OCI-LY1 (cell line): ENCODE measurements around the gene LBHD2.
A peak's percentile ranks its signal among the peaks of the same experiment; 100 is the strongest.

ENCODE experiments used
- H2AFZ ChIP-seq: fragments of 200-600 bp; sonication (generic), shearing (Covaris generic); 2 replicates; pipeline ENCODE4 v1.6.0; 2014; ENCODE audit warnings: antibody characterized with exemption, mild to moderate bottlenecking, low read length
- H3F3A ChIP-seq: fragments of 200-600 bp; sonication (generic), shearing (Covaris generic); 2 replicates; pipeline ENCODE4 v1.6.0; 2014; ENCODE audit warnings: mild to moderate bottlenecking, antibody characterized with exemption, low read length, moderate library complexity; ENCODE audit not compliant: insufficient read depth
- H3K27ac ChIP-seq: fragments of 200-600 bp; sonication (generic); 2 replicates; pipeline ENCODE4 v1.5.1; 2014; ENCODE audit warnings: low read length, mixed run types, mild to moderate bottlenecking, low read depth; ENCODE audit not compliant: poor library complexity, severe bottlenecking
- H3K27me3 ChIP-seq: fragments of 200-600 bp; sonication (generic); 2 replicates; pipeline ENCODE4 v1.6.0; 2014; ENCODE audit warnings: antibody characterized with exemption, mild to moderate bottlenecking, low read length, moderate library complexity; ENCODE audit not compliant: insufficient read depth
- H3K36me3 ChIP-seq: fragments of 200-600 bp; sonication (generic); 2 replicates; pipeline ENCODE4 v1.6.1; 2014; ENCODE audit warnings: mild to moderate bottlenecking, antibody characterized with exemption, low read length, moderate library complexity, mixed read lengths; ENCODE audit not compliant: insufficient read depth
- H3K4me1 ChIP-seq: fragments of 200-600 bp; sonication (generic); 2 replicates; pipeline ENCODE4 v1.5.1; 2014; ENCODE audit warnings: mild to moderate bottlenecking, low read length, moderate library complexity; ENCODE audit not compliant: insufficient read depth, severe bottlenecking
- H3K4me2 ChIP-seq: fragments of 200-600 bp; sonication (generic), shearing (Covaris generic); 2 replicates; pipeline ENCODE4 v1.6.1; 2014; ENCODE audit warnings: low read length
- H3K4me3 ChIP-seq: fragments of 200-600 bp; sonication (generic); 2 replicates; pipeline ENCODE4 v1.5.1; 2014; ENCODE audit warnings: low read length, low read depth, mild to moderate bottlenecking, mixed read lengths; ENCODE audit not compliant: poor library complexity, severe bottlenecking
- H3K79me2 ChIP-seq: fragments of 200-600 bp; shearing (Covaris generic); 2 replicates; pipeline ENCODE4 v1.6.1; 2016; ENCODE audit warnings: mixed run types, low read length, mixed read lengths; ENCODE audit not compliant: insufficient read depth
- H3K9ac ChIP-seq: fragments of 200-600 bp; sonication (generic), shearing (Covaris generic); 2 replicates; pipeline ENCODE4 v1.6.1; 2014; ENCODE audit warnings: mild to moderate bottlenecking, low read length, mixed read lengths
- H3K9me2 ChIP-seq: fragments of 200-600 bp; sonication (generic), shearing (Covaris generic); 2 replicates; pipeline ENCODE4 v1.6.1; 2014; ENCODE audit warnings: low read depth, mild to moderate bottlenecking, low read length, mixed read lengths
- H3K9me3 ChIP-seq: fragments of 200-600 bp; shearing (Covaris generic); 2 replicates; pipeline ENCODE4 v1.6.1; 2014; ENCODE audit warnings: low read length, mixed read lengths
- H4K20me1 ChIP-seq: fragments of 200-600 bp; sonication (generic), shearing (Covaris generic); 2 replicates; pipeline ENCODE4 v1.6.0; 2016; ENCODE audit warnings: mild to moderate bottlenecking, low read length; ENCODE audit not compliant: insufficient read depth
- CTCF ChIP-seq: fragments of 200-600 bp; sonication (generic), shearing (Covaris generic); IDR thresholded peaks from 2 replicates; pipeline ENCODE4 v1.5.1; 2017; ENCODE audit warnings: mild to moderate bottlenecking, antibody characterized with exemption, low read length, moderate library complexity, mixed read lengths
- EZH2 ChIP-seq: fragments of 200-600 bp; sonication (generic), shearing (Covaris generic); IDR thresholded peaks from 2 replicates; pipeline ENCODE4 v1.8.0; 2017; ENCODE audit warnings: borderline replicate concordance, mixed run types, mild to moderate bottlenecking, antibody characterized with exemption, low read length, moderate library complexity, mixed read lengths

The LBHD2 gene

GRCh38 chr14:103123634-103124500, 39.9 kb downstream of the LBHD2 start:
- H3K36me3 ChIP-seq, result no peaks in the 10 kb centered on the region
- no peaks in the 10 kb centered on the region for H3F3A ChIP-seq
- no peaks in the 10 kb centered on the region for H4K20me1 ChIP-seq
- no peak overlapping the region for H3K9ac ChIP-seq
- H2AFZ ChIP-seq, result no peak overlapping the region
- no peaks in the 10 kb centered on the region for H3K9me3 ChIP-seq
- H3K4me3 ChIP-seq, result no peak overlapping the region
- peaks cover 11% of the 10 kb centered on the region for H3K4me1 ChIP-seq
- H3K4me2 ChIP-seq, result no peak overlapping the region
- H3K27ac ChIP-seq, result no peak overlapping the region
- H3K9me2 ChIP-seq, result no peaks in the 10 kb centered on the region
- peaks cover 8% of the 10 kb centered on the region for H3K27me3 ChIP-seq
- H3K79me2 ChIP-seq, result no peaks in the 10 kb centered on the region
- peak; percentile 43 for TF ChIP-seq CTCF
- TF ChIP-seq EZH2, result no peak

GRCh38 chr14:103124501-103125001, 40.5 kb downstream of the LBHD2 start:
- no peaks in the 10 kb centered on the region for H3K9me3 ChIP-seq
- H2AFZ ChIP-seq, result no peak overlapping the region
- peaks cover 11% of the 10 kb centered on the region for H3K4me1 ChIP-seq
- no peaks in the 10 kb centered on the region for H3K79me2 ChIP-seq
- H3K36me3 ChIP-seq, result no peaks in the 10 kb centered on the region
- no peak overlapping the region for H3K9ac ChIP-seq
- H3K4me2 ChIP-seq, result no peak overlapping the region
- TF ChIP-seq CTCF, result no peak
- TF ChIP-seq EZH2, result no peak
- H3K4me3 ChIP-seq, result no peak overlapping the region
- no peaks in the 10 kb centered on the region for H3K9me2 ChIP-seq
- H3F3A ChIP-seq, result no peaks in the 10 kb centered on the region
- no peak overlapping the region for H3K27ac ChIP-seq
- H4K20me1 ChIP-seq, result no peaks in the 10 kb centered on the region
- peaks cover 8% of the 10 kb centered on the region for H3K27me3 ChIP-seq

GRCh38 chr14:103125098-103126070, 41.4 kb downstream of the LBHD2 start:
- H3K4me2 ChIP-seq, result no peak overlapping the region
- H2AFZ ChIP-seq, result no peak overlapping the region
- H3K9ac ChIP-seq, result no peak overlapping the region
- no peaks in the 10 kb centered on the region for H3K79me2 ChIP-seq
- peaks cover 11% of the 10 kb centered on the region for H3K4me1 ChIP-seq
- no peaks in the 10 kb centered on the region for H3K9me2 ChIP-seq
- TF ChIP-seq EZH2, result no peak
- no peak for TF ChIP-seq CTCF
- H3K27ac ChIP-seq, result no peak overlapping the region
- H3K36me3 ChIP-seq, result no peaks in the 10 kb centered on the region
- no peak overlapping the region for H3K4me3 ChIP-seq
- peaks cover 8% of the 10 kb centered on the region for H3K27me3 ChIP-seq
- H3F3A ChIP-seq, result no peaks in the 10 kb centered on the region
- no peaks in the 10 kb centered on the region for H4K20me1 ChIP-seq
- no peaks in the 10 kb centered on the region for H3K9me3 ChIP-seq
